H9 (cell line): ENCODE results near the gene KLHL2. TPM values are rescaled to one million over a fixed set of nuclear protein-coding genes. Genes with fewer than 3 reads are reported as not detected.
"Not testable (repeated sequence)": the region's sequence is repeated elsewhere in the genome, so short reads cannot be mapped to it uniquely, and the experiment has no call there.

ENCODE experiments used
- DNase-seq: peaks from one replicate; pipeline ENCODE4 v3.0.0-alpha.2; 2017
- H2AFZ ChIP-seq: one replicate; pipeline ENCODE4 v1.6.1; 2013; ENCODE audit warnings: mild to moderate bottlenecking, low read length, control low read depth, moderate library complexity
- H2AK5ac ChIP-seq: 2 replicates; pipeline ENCODE4 v1.6.1; 2013; ENCODE audit warnings: low read length, control low read depth, mixed read lengths; ENCODE audit not compliant: insufficient read length
- H2BK120ac ChIP-seq: one replicate; pipeline ENCODE4 v1.6.1; 2013; ENCODE audit warnings: low read depth, mild to moderate bottlenecking, low read length, control low read depth, inconsistent platforms; ENCODE audit not compliant: poor library complexity, severe bottlenecking
- H2BK12ac ChIP-seq: 2 replicates; pipeline ENCODE4 v1.6.1; 2013; ENCODE audit warnings: low read length, control low read depth, mixed read lengths, low read depth; ENCODE audit not compliant: insufficient read length
- H2BK15ac ChIP-seq: 2 replicates; pipeline ENCODE4 v1.6.1; 2013; ENCODE audit warnings: low read depth, low read length, control low read depth
- H2BK20ac ChIP-seq: one replicate; pipeline ENCODE4 v1.6.1; 2013; ENCODE audit warnings: low read depth, mild to moderate bottlenecking, low read length, control low read depth, inconsistent platforms; ENCODE audit not compliant: poor library complexity, severe bottlenecking
- H2BK5ac ChIP-seq: 2 replicates; pipeline ENCODE4 v1.6.1; 2013; ENCODE audit warnings: low read length, control low read depth, mixed read lengths; ENCODE audit not compliant: insufficient read length
- H3K14ac ChIP-seq: 2 replicates; pipeline ENCODE4 v1.6.1; 2013; ENCODE audit warnings: low read length, control low read depth; ENCODE audit not compliant: insufficient read depth
- H3K18ac ChIP-seq: 2 replicates; pipeline ENCODE4 v1.6.1; 2013; ENCODE audit warnings: low read depth, mild to moderate bottlenecking, mixed read lengths, low read length, control low read depth; ENCODE audit not compliant: insufficient read length
- H3K23ac ChIP-seq: 2 replicates; pipeline ENCODE4 v1.6.1; 2013; ENCODE audit warnings: low read length, control low read depth, mixed read lengths, low read depth; ENCODE audit not compliant: insufficient read length
- H3K23me2 ChIP-seq: 2 replicates; pipeline ENCODE4 v1.6.1; 2013; ENCODE audit warnings: low read depth, mild to moderate bottlenecking, mixed read lengths, low read length, control low read depth; ENCODE audit not compliant: insufficient read length, poor library complexity, severe bottlenecking
- H3K27ac ChIP-seq: 2 replicates; pipeline ENCODE4 v1.5.1; 2013; ENCODE audit warnings: low read length, control low read depth, mixed read lengths, low read depth; ENCODE audit not compliant: insufficient read length
- H3K27me3 ChIP-seq: 2 replicates; pipeline ENCODE4 v1.6.1; 2013; ENCODE audit warnings: low read length, control low read depth, inconsistent platforms; ENCODE audit not compliant: insufficient read depth
- H3K4ac ChIP-seq: 2 replicates; pipeline ENCODE4 v1.6.1; 2013; ENCODE audit warnings: low read depth, mild to moderate bottlenecking, control low read depth, inconsistent platforms, low read length, moderate library complexity
- H3K4me1 ChIP-seq: 2 replicates; pipeline ENCODE4 v1.6.1; 2013; ENCODE audit warnings: low read length, control low read depth, inconsistent platforms; ENCODE audit not compliant: insufficient read depth
- H3K4me2 ChIP-seq: 2 replicates; pipeline ENCODE4 v1.6.1; 2013; ENCODE audit warnings: low read length, control low read depth, mixed read lengths; ENCODE audit not compliant: insufficient read length, insufficient read depth
- H3K56ac ChIP-seq: 2 replicates; pipeline ENCODE4 v1.6.1; 2013; ENCODE audit warnings: low read depth, mild to moderate bottlenecking, mixed read lengths, low read length, control low read depth; ENCODE audit not compliant: insufficient read length
- H3K79me1 ChIP-seq: 2 replicates; pipeline ENCODE4 v1.6.1; 2013; ENCODE audit warnings: low read depth, mild to moderate bottlenecking, moderate library complexity, low read length, control low read depth, inconsistent platforms; ENCODE audit not compliant: insufficient read depth, poor library complexity, severe bottlenecking
- H3K79me2 ChIP-seq: 2 replicates; pipeline ENCODE4 v1.6.1; 2013; ENCODE audit warnings: low read length, control low read depth, inconsistent platforms; ENCODE audit not compliant: insufficient read depth
- H3K9ac ChIP-seq: 2 replicates; pipeline ENCODE4 v1.6.1; 2013; ENCODE audit warnings: low read length, control low read depth, mixed read lengths; ENCODE audit not compliant: insufficient read length; ENCODE audit errors: extremely low read depth
- H3K9me3 ChIP-seq: one replicate; pipeline ENCODE4 v1.6.1; 2013; ENCODE audit warnings: low read depth, low read length, inconsistent platforms; ENCODE audit not compliant: control insufficient read depth
- H3T11ph ChIP-seq: one replicate; pipeline ENCODE4 v1.6.1; 2013; ENCODE audit warnings: mild to moderate bottlenecking, low read length, control low read depth, inconsistent platforms
- H4K20me1 ChIP-seq: one replicate; pipeline ENCODE4 v1.6.1; 2013; ENCODE audit not compliant: control insufficient read depth, insufficient read length, insufficient read depth
- H4K5ac ChIP-seq: 2 replicates; pipeline ENCODE4 v1.6.1; 2013; ENCODE audit warnings: low read depth, mild to moderate bottlenecking, mixed read lengths, low read length, control low read depth; ENCODE audit not compliant: insufficient read length
- H4K8ac ChIP-seq: replicated peaks from 2 replicates; pipeline ENCODE4 v1.6.1; 2013; ENCODE audit warnings: low read length, control low read depth, mixed read lengths, low read depth; ENCODE audit not compliant: insufficient read length
- H4K91ac ChIP-seq: 2 replicates; pipeline ENCODE4 v1.6.1; 2013; ENCODE audit warnings: low read depth, mild to moderate bottlenecking, moderate library complexity, mixed read lengths, low read length, control low read depth; ENCODE audit not compliant: insufficient read length
- H3K27ac Mint-ChIP-seq, 3 experiments: 2 replicates in 2 of 3; 3 replicates in 1 of 3; pipeline ENCODE4 v1.8.0; 2020 to 2021; ENCODE audit warnings: mixed read lengths in 3 of 3, mild to moderate bottlenecking in 1 of 3, moderate library complexity in 1 of 3
- H3K27me3 Mint-ChIP-seq: 2 replicates; pipeline ENCODE4 v1.8.0; 2021; ENCODE audit warnings: low read depth, mild to moderate bottlenecking, moderate library complexity, mixed read lengths
- H3K36me3 Mint-ChIP-seq, 3 experiments: 2 replicates in 2 of 3; 3 replicates in 1 of 3; pipeline ENCODE4 v1.8.0; 2020 to 2021; ENCODE audit warnings: low read depth in 3 of 3, mixed read lengths in 3 of 3; ENCODE audit not compliant: insufficient read depth in 1 of 3
- H3K4me1 Mint-ChIP-seq, 2 experiments: 2 replicates each; pipeline ENCODE4 v1.8.0; 2020; ENCODE audit warnings: mixed read lengths in 2 of 2
- H3K4me3 Mint-ChIP-seq, 2 experiments: 2 replicates in 1 of 2; 3 replicates in 1 of 2; pipeline ENCODE4 v1.8.0; 2020 to 2021; ENCODE audit warnings: mild to moderate bottlenecking in 2 of 2, mixed read lengths in 2 of 2, moderate library complexity in 1 of 2
- H3K9me3 Mint-ChIP-seq, 2 experiments: 2 replicates in 1 of 2; 3 replicates in 1 of 2; pipeline ENCODE4 v1.8.0; 2020; ENCODE audit warnings: mild to moderate bottlenecking in 2 of 2, mixed read lengths in 2 of 2, moderate library complexity in 1 of 2
- CTCF ChIP-seq: fragments of 200-600 bp; sonication (generic); conservative IDR thresholded peaks from 3 replicates; pipeline ENCODE4 v1.8.0; 2021; ENCODE audit warnings: antibody characterized with exemption, mild to moderate bottlenecking
- WGBS: extraction: QIAGEN DNeasy Blood & Tissue Kit; methylation state at CpG from one replicate; pipeline ENCODE4 v1.1.7; 2013; ENCODE audit warnings: missing lambda C conversion rate, low lambda C conversion rate, mixed read lengths; ENCODE audit not compliant: insufficient read length; ENCODE audit errors: extremely low coverage; 5-methylcytosine and 5-hydroxymethylcytosine counted together
- total RNA-seq: library from RNA; stranded (reverse); gene quantifications from 2 replicates; pipeline ENCODE4 v1.2.1, GENCODE V29; 2021

Gene KLHL2
- total RNA-seq, 1 experiment from 2014 or later, result 14.3 TPM

- Histone ChIP-seq H3K14ac (no peak overlapping the region), H3K23ac (no peak overlapping the region), H3K9ac (no peak overlapping the region), H2AFZ (no peak overlapping the region), H3K79me1 (no peaks in the 10 kb centered on the region), H3T11ph (no peak overlapping the region), H4K20me1 (no peaks in the 10 kb centered on the region), H2BK5ac (no peak overlapping the region), H3K18ac (no peak overlapping the region), H2BK15ac (no peak overlapping the region), H3K4me2 (no peak overlapping the region), H3K9me3 (no peaks in the 10 kb centered on the region), H4K91ac (no peak overlapping the region), H2BK20ac (no peak overlapping the region), H2AK5ac (no peak overlapping the region), H3K27ac (no peak overlapping the region), H2BK12ac (no peak overlapping the region), H3K23me2 (no peaks in the 10 kb centered on the region), H4K5ac (no peak overlapping the region), H3K27me3 (no peaks in the 10 kb centered on the region), H3K4ac (no peak overlapping the region), H3K4me1 (no peaks in the 10 kb centered on the region), H3K79me2 (no peaks in the 10 kb centered on the region), H2BK120ac (no peak overlapping the region), H4K8ac (no peak overlapping the region), H3K56ac (no peak overlapping the region)
- WGBS, result no CpG with 5 or more reads among the region's 2 CpGs
- Mint-ChIP-seq H3K27me3 (no peaks in the 10 kb centered on the region), H3K27ac (peak overlapping the region; percentile 27 to 56 (median 30); a peak in 3 of 7 replicates), H3K36me3 (peaks cover 0 to 8% (median 0%) of the 10 kb centered on the region in 3 experiments; a peak in 1 of 7 replicates), H3K9me3 (no peaks in the 10 kb centered on the region), H3K4me3 (no peak overlapping the region), H3K4me1 (peaks cover 5 to 9% of the 10 kb centered on the region in 2 experiments)
- DNase-seq, result no peak
- TF ChIP-seq CTCF, result no peak
These were observed 15.3 kb downstream of the KLHL2 start for GRCh38 chr4:165222651-165222994.

GRCh38 chr4:165227401-165227800, 20.0 kb downstream of the KLHL2 start:
- not testable (repeated sequence) for H3K14ac ChIP-seq, H2AFZ ChIP-seq, H3K4me1 Mint-ChIP-seq, H3K79me2 ChIP-seq, H3K79me1 ChIP-seq, H2BK5ac ChIP-seq, H4K5ac ChIP-seq, H3K4me3 Mint-ChIP-seq, H2AK5ac ChIP-seq, H3K27me3 Mint-ChIP-seq, H3K23me2 ChIP-seq, H2BK20ac ChIP-seq, H2BK12ac ChIP-seq, H3K27me3 ChIP-seq, H3K23ac ChIP-seq, H3K9ac ChIP-seq, DNase-seq, H4K8ac ChIP-seq, H3K18ac ChIP-seq, H3K9me3 Mint-ChIP-seq, H3K27ac Mint-ChIP-seq, H3T11ph ChIP-seq, H3K4me1 ChIP-seq, H4K91ac ChIP-seq, H3K27ac ChIP-seq, H3K56ac ChIP-seq, H3K4me2 ChIP-seq, H4K20me1 ChIP-seq, H3K9me3 ChIP-seq, H3K4ac ChIP-seq, H2BK15ac ChIP-seq, H2BK120ac ChIP-seq
- peaks cover 0 to 13% (median 0%) of the 10 kb centered on the region in 3 experiments; a peak in 2 of 7 replicates for H3K36me3 Mint-ChIP-seq
- WGBS, result no CpG with 5 or more reads among the region's 2 CpGs
